ENCODE data around the gene JMJD6. TPM values are rescaled to one million over a fixed set of nuclear protein-coding genes. Genes with fewer than 3 reads are reported as not detected.
A peak's percentile ranks its signal among the peaks of the same experiment; 100 is the strongest.
"Not testable (repeated sequence)": the region's sequence is repeated elsewhere in the genome, so short reads cannot be mapped to it uniquely, and the experiment has no call there.

The JMJD6 gene
- total and polyA plus RNA-seq, 12 donors, result 23.5 to 105 (median 41.7) TPM

DNA sequence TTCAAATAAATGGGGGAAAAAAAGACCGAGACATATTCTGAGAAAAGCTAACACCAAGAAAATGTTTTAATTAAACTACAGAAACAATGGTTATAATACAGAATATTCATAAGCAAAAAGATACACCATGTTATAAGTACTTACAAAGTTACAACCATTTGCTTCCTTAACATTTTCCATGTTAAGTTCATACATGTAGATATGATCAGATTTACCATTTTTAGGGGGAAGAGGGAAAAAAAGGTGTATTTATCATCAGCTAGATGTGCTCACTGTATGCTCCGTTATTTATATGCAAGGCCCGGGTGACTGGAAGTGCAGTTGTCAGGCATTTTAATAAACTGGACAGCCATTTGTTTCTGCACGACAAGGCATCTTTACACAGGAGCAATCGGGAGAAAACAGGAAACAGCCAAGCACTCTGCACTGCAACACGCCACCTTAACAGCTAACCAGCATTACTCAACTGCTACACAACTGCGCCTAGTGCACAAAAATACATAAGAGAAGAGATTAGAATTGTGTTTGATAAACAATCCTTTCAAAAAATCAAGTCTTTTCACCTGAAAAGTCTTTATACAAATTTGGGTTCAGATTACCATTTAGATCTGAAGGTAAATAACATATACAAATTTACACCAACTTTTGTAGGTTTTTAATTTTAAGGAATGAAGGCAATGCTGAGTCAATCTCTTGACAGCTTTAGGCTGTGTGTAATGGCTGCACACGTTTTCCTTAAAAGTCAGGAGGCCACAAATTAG lies 7.9 kb upstream of the JMJD6 start:
- no peaks in the 10 kb centered on the region for H3K9me3 ChIP-seq (replicated peaks in 1 of 3)
- peaks cover 0 to 58% of the 10 kb centered on the region in 2 donors for H3K36me3 ChIP-seq (replicated peaks in 1 of 2)
- peak overlapping the region in 1 of 4 donors; percentile 83 for H3K4me3 ChIP-seq
- no peaks in the 10 kb centered on the region for H3K27me3 ChIP-seq
- H3K4me1 ChIP-seq (replicated peaks in 1 of 2), result peaks cover 32 to 68% of the 10 kb centered on the region in 2 donors
- TF ChIP-seq POLR2A (IDR thresholded peaks at IDR 0.05), result no peak
- TF ChIP-seq, protein P1, sequence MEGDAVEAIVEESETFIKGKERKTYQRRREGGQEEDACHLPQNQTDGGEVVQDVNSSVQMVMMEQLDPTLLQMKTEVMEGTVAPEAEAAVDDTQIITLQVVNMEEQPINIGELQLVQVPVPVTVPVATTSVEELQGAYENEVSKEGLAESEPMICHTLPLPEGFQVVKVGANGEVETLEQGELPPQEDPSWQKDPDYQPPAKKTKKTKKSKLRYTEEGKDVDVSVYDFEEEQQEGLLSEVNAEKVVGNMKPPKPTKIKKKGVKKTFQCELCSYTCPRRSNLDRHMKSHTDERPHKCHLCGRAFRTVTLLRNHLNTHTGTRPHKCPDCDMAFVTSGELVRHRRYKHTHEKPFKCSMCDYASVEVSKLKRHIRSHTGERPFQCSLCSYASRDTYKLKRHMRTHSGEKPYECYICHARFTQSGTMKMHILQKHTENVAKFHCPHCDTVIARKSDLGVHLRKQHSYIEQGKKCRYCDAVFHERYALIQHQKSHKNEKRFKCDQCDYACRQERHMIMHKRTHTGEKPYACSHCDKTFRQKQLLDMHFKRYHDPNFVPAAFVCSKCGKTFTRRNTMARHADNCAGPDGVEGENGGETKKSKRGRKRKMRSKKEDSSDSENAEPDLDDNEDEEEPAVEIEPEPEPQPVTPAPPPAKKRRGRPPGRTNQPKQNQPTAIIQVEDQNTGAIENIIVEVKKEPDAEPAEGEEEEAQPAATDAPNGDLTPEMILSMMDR (IDR thresholded peaks at IDR 0.05), result no peak
- H3K27ac ChIP-seq, result peak overlapping the region in 3 of 5 donors; percentile 10 to 99 (median 18)
- intact Hi-C loops (cut with DNase I), result no loop called here
- 16 to 19% (median 19%) methylated on average over 8 of the region's 8 CpGs for WGBS, 4 donors
- DNase-seq, result no peak

DNA sequence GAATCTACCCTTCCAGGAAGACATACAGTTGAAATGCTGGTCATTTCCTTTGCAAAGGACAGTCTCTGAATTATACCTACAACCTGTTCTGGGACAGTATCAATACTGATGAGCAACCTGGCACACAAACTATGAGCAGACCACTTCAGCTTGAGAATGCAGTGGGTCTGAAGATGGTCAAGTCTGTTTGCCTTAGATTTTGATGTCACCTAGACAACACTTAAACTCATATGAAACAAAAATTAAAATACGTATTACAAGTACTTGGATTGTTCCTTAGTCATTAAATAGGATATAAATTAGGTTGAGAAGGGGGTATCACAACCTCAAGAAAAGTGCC lies 7.2 kb upstream of the JMJD6 start:
- H3K36me3 ChIP-seq (replicated peaks in 1 of 2), result peaks cover 0 to 58% of the 10 kb centered on the region in 2 donors

DNA sequence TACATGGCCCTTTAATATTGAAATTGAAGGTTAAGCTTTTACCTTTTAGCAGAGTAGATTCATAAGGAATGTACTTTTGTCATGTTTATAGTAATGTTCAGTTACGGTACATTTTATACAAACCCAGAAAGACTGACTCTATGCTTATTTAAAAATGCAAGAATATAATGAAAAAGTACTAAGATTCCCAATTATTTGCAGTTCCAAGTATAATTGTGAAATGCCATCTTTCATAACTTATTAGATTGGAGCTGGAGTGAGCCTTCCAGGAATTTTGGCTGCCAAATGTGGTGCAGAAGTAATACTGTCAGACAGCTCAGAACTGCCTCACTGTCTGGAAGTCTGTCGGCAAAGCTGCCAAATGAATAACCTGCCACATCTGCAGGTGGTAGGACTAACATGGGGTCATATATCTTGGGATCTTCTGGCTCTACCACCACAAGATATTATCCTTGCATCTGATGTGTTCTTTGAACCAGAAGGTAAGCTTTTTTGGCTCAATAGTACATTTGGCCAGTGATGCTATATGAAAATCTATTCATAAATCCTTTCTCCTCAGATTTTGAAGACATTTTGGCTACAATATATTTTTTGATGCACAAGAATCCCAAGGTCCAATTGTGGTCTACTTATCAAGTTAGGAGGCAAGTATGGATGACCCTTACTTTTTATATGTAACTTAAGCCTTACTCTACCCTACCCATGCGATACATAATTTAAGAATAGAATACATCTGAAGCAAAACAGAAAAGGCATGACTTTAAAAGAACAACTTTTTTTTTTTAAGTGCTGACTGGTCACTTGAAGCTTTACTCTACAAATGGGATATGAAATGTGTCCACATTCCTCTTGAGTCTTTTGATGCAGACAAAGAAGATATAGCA lies 6.6 kb upstream of the JMJD6 start:
- H3K27me3 ChIP-seq, result no peaks in the 10 kb centered on the region
- H3K4me3 ChIP-seq, result no peak overlapping the region
- H3K4me1 ChIP-seq (replicated peaks in 1 of 2), result peaks cover 26 to 62% of the 10 kb centered on the region in 2 donors
- 59 to 70% (median 67%) methylated on average over 3 of the region's 3 CpGs for WGBS, 4 donors
- intact Hi-C loops (cut with DNase I), result no loop called here
- H3K9me3 ChIP-seq (replicated peaks in 1 of 3), result no peaks in the 10 kb centered on the region
- DNase-seq, result peak in 2 of 7 donors; percentile 44 to 52
- peak overlapping the region in 2 of 5 donors; percentile 13 to 18 for H3K27ac ChIP-seq
- H3K36me3 ChIP-seq (replicated peaks in 1 of 2), result peaks cover 0 to 58% of the 10 kb centered on the region in 2 donors
- TF ChIP-seq POLR2A (IDR thresholded peaks at IDR 0.05), result no peak
- TF ChIP-seq, protein P1 (IDR thresholded peaks at IDR 0.05), result no peak

More for the DNA sequence above, 7.2 kb upstream of the JMJD6 start:
- no peaks in the 10 kb centered on the region for H3K9me3 ChIP-seq (replicated peaks in 1 of 3)
- H3K27me3 ChIP-seq, result no peaks in the 10 kb centered on the region
- WGBS, 4 donors, result 57 to 92% (median 81%) methylated on average over 1 of the region's 1 CpG
- peak overlapping the region in 3 of 5 donors; percentile 10 to 99 (median 13) for H3K27ac ChIP-seq
- H3K4me3 ChIP-seq, result peak overlapping the region in 1 of 4 donors; percentile 83
- peaks cover 29 to 65% of the 10 kb centered on the region in 2 donors for H3K4me1 ChIP-seq (replicated peaks in 1 of 2)
- TF ChIP-seq POLR2A (IDR thresholded peaks at IDR 0.05), result no peak
- TF ChIP-seq, protein P1 (IDR thresholded peaks at IDR 0.05), result no peak
- DNase-seq, result no peak
- intact Hi-C loops (cut with DNase I), result no loop called here

DNA sequence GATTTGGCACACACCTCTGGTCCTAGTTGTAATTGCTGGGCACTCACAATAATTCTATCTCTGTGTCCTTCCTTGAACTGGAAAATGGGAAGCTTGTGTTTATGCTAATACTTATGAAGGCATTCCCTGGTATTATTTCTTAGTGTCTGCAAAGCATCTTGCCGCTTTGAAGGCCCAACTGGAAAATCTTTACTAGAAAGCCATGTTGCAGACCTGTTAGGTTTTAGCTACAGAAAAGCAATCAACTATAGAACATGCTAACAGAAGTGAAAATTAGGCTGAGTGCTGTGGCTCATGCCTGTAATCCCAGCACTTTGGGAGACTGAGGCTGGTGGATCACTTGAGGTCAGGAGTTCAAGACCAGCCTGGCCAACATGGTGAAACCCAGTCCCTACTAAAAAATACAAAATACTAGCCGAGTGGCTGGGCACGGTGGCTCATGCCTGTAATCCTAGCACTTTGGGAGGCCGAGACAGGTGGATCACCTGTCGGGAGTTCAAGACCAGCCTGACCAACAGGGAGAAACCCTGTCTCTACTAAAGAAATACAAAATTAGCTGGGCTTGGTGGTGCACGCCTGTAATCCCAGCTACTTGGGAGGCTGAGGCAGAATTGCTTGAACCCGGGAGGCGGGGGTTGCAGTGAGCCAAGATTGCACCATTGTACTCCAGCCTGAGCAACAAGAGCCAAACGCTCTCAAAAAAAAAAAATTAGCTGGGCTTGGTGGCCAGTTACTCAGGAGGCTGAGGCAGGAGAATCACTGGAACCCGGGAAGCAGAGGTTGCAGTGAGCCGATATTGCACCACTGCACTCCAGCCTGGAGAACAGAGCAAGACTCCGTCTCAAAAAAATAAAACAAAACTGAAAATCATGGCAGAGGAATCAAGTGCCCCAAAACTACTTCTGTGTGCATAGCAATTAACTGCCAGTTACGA lies 5.7 kb upstream of the JMJD6 start:
- H3K4me1 ChIP-seq (replicated peaks in 1 of 2), result peaks cover 26 to 71% of the 10 kb centered on the region in 2 donors
- 84 to 89% (median 88%) methylated on average over 13 of the region's 13 CpGs for WGBS, 4 donors

More for the DNA sequence above, 5.7 kb upstream of the JMJD6 start:
- H3K27me3 ChIP-seq; H3K4me3 ChIP-seq; H3K9me3 ChIP-seq (replicated peaks in 1 of 3); DNase-seq; intact Hi-C loops (cut with DNase I): not testable (repeated sequence)
- Histone ChIP-seq H3K36me3 (replicated peaks in 1 of 2) (peaks cover 0 to 58% of the 10 kb centered on the region in 2 donors), H3K27ac (peak overlapping the region in 1 of 5 donors; percentile 18)

All from adrenal gland (tissue), 12 donors.